Ishikawa (cell line): ENCODE data around the gene MOB3B.

Source experiments
- EGR1 ChIP-seq: IDR thresholded peaks from 2 replicates; pipeline ENCODE4 v1.6.1; 2012
- EP300 ChIP-seq: IDR thresholded peaks from 2 replicates; pipeline ENCODE4 v1.6.1; 2012; ENCODE audit warnings: borderline replicate concordance
- NFIC ChIP-seq: IDR thresholded peaks from 2 replicates; pipeline ENCODE4 v1.6.1; 2012
- RAD21 ChIP-seq: IDR thresholded peaks from 2 replicates; pipeline ENCODE4 v1.6.1; 2012; ENCODE audit warnings: low read depth
- ZBTB7A ChIP-seq: IDR thresholded peaks from 2 replicates; pipeline ENCODE4 v1.6.1; 2012; ENCODE audit warnings: low read depth
- TF ChIP-seq, protein P1 (sequence below): IDR thresholded peaks from 2 replicates; pipeline ENCODE4 v1.6.1; 2012; ENCODE audit warnings: low read depth, mild to moderate bottlenecking

DNA sequence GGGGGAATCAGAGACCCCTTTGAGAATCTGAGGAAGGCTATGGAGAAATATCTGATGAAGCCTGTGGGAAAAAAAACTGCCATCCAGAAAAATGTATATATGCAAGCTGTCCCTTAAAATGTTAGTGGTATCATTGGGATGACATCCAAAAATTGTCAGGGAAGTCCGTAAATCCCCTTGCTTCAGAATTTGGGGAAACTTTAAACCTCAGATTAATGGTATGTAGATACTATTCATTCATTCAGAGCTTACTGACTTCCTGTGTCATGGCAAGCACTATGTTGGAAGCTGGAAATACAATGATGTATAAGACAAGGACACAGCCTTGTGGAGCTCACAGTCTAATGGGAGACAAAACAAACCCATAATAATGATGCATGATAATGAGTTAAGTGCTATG is 10.9 kb upstream of the MOB3B start:
- TF ChIP-seq, protein P1, sequence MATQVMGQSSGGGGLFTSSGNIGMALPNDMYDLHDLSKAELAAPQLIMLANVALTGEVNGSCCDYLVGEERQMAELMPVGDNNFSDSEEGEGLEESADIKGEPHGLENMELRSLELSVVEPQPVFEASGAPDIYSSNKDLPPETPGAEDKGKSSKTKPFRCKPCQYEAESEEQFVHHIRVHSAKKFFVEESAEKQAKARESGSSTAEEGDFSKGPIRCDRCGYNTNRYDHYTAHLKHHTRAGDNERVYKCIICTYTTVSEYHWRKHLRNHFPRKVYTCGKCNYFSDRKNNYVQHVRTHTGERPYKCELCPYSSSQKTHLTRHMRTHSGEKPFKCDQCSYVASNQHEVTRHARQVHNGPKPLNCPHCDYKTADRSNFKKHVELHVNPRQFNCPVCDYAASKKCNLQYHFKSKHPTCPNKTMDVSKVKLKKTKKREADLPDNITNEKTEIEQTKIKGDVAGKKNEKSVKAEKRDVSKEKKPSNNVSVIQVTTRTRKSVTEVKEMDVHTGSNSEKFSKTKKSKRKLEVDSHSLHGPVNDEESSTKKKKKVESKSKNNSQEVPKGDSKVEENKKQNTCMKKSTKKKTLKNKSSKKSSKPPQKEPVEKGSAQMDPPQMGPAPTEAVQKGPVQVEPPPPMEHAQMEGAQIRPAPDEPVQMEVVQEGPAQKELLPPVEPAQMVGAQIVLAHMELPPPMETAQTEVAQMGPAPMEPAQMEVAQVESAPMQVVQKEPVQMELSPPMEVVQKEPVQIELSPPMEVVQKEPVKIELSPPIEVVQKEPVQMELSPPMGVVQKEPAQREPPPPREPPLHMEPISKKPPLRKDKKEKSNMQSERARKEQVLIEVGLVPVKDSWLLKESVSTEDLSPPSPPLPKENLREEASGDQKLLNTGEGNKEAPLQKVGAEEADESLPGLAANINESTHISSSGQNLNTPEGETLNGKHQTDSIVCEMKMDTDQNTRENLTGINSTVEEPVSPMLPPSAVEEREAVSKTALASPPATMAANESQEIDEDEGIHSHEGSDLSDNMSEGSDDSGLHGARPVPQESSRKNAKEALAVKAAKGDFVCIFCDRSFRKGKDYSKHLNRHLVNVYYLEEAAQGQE, result no peak
- TF ChIP-seq NFIC, result no peak
- TF ChIP-seq RAD21, result no peak
- no peak for TF ChIP-seq ZBTB7A
- TF ChIP-seq EP300, result no peak
- TF ChIP-seq EGR1, result no peak
